HFFc6 (cell line): ENCODE results near the gene RFX1. TPM values are rescaled to one million over a fixed set of nuclear protein-coding genes. Genes with fewer than 3 reads are reported as not detected.

Experiments used
- DNase-seq: peaks from one replicate; pipeline ENCODE4 v3.0.0-alpha.2; 2018
- H3K27ac Mint-ChIP-seq: 2 replicates; pipeline ENCODE4 v1.8.0; 2020; ENCODE audit warnings: mild to moderate bottlenecking, mixed read lengths
- H3K27me3 Mint-ChIP-seq: 2 replicates; pipeline ENCODE4 v1.8.0; 2021; ENCODE audit warnings: mild to moderate bottlenecking, moderate library complexity, mixed read lengths; ENCODE audit not compliant: insufficient read depth
- H3K36me3 Mint-ChIP-seq: 2 replicates; pipeline ENCODE4 v1.8.0; 2021; ENCODE audit warnings: low read depth, mixed read lengths
- H3K4me1 Mint-ChIP-seq: 2 replicates; pipeline ENCODE4 v1.8.0; 2020; ENCODE audit warnings: low read depth, mixed read lengths
- H3K4me3 Mint-ChIP-seq: 2 replicates; pipeline ENCODE4 v1.8.0; 2020; ENCODE audit warnings: mild to moderate bottlenecking, moderate library complexity, mixed read lengths
- H3K9me3 Mint-ChIP-seq: 2 replicates; pipeline ENCODE4 v1.8.0; 2020; ENCODE audit warnings: mild to moderate bottlenecking, mixed read lengths
- CTCF ChIP-seq: fragments of 200-600 bp; sonication (generic); IDR thresholded peaks from 2 replicates; pipeline ENCODE4 v1.5.0; 2021; ENCODE audit warnings: antibody characterized with exemption, mild to moderate bottlenecking
- total RNA-seq, 6 experiments: library from RNA; stranded (reverse); fragmentation: NEBNext Ultra II Directional; extraction: Animal tissue kit (Norgen Biotek cat#: 25700); gene quantifications; 2 replicates in 1 of 6; 3 replicates in 5 of 6; pipeline ENCODE4 v1.2.3, GENCODE V29; 2021

The RFX1 gene
- total RNA-seq, 6 experiments from 2014 or later: 11.6 to 13.0 (median 12.2) TPM

GRCh38 chr19:13965377-13965896 lies 40.7 kb downstream of the RFX1 start:
- Mint-ChIP-seq H3K9me3 (no peaks in the 10 kb centered on the region), H3K36me3 (peaks cover 9% of the 10 kb centered on the region), H3K4me1 (peaks cover 10% of the 10 kb centered on the region), H3K4me3 (no peak overlapping the region), H3K27me3 (no peaks in the 10 kb centered on the region; the same call in 1 of the 2 replicates), H3K27ac (no peak overlapping the region)
- DNase-seq: no peak
- TF ChIP-seq CTCF: no peak

GRCh38 chr19:13964776-13965175 lies 41.3 kb downstream of the RFX1 start:
- H3K27ac Mint-ChIP-seq: no peak overlapping the region
- no peak for TF ChIP-seq CTCF
- H3K4me1 Mint-ChIP-seq: peaks cover 10% of the 10 kb centered on the region
- DNase-seq: peak; percentile 51
- no peak overlapping the region for H3K4me3 Mint-ChIP-seq
- H3K9me3 Mint-ChIP-seq: no peaks in the 10 kb centered on the region
- H3K27me3 Mint-ChIP-seq: no peaks in the 10 kb centered on the region; the same call in 1 of the 2 replicates
- peaks cover 9% of the 10 kb centered on the region for H3K36me3 Mint-ChIP-seq

GRCh38 chr19:13963603-13964105 lies 42.5 kb downstream of the RFX1 start:
- Mint-ChIP-seq H3K4me1 (peaks cover 10% of the 10 kb centered on the region), H3K9me3 (no peaks in the 10 kb centered on the region), H3K36me3 (peaks cover 5% of the 10 kb centered on the region), H3K27me3 (no peaks in the 10 kb centered on the region), H3K27ac (no peak overlapping the region), H3K4me3 (no peak overlapping the region)
- no peak for TF ChIP-seq CTCF
- no peak for DNase-seq

- Mint-ChIP-seq H3K4me1 (peaks cover 10% of the 10 kb centered on the region), H3K27me3 (no peaks in the 10 kb centered on the region; the same call in 1 of the 2 replicates), H3K9me3 (no peaks in the 10 kb centered on the region), H3K4me3 (no peak overlapping the region), H3K36me3 (peaks cover 9% of the 10 kb centered on the region), H3K27ac (no peak overlapping the region)
- no peak for TF ChIP-seq CTCF
- DNase-seq: no peak
These were observed 43.2 kb downstream of the RFX1 start for GRCh38 chr19:13962699-13963602.

GRCh38 chr19:13961826-13962698 lies 44.1 kb downstream of the RFX1 start:
- peaks cover 10% of the 10 kb centered on the region for H3K36me3 Mint-ChIP-seq
- no peak overlapping the region for H3K4me3 Mint-ChIP-seq
- no peak for DNase-seq
- no peak overlapping the region for H3K27ac Mint-ChIP-seq
- TF ChIP-seq CTCF: no peak
- peaks cover 10% of the 10 kb centered on the region for H3K4me1 Mint-ChIP-seq
- H3K27me3 Mint-ChIP-seq: no peaks in the 10 kb centered on the region; the same call in 1 of the 2 replicates
- no peaks in the 10 kb centered on the region for H3K9me3 Mint-ChIP-seq
